AG20443 (cell line): ENCODE data around the gene SCAMP1.
"Not testable (repeated sequence)": the region's sequence is repeated elsewhere in the genome, so short reads cannot be mapped to it uniquely, and the experiment has no call there.

Experiments
- DNase-seq: peaks from one replicate; pipeline ENCODE4 v3.0.0; 2012; ENCODE audit warnings: low spot score, mixed read lengths

Gene SCAMP1

DNA sequence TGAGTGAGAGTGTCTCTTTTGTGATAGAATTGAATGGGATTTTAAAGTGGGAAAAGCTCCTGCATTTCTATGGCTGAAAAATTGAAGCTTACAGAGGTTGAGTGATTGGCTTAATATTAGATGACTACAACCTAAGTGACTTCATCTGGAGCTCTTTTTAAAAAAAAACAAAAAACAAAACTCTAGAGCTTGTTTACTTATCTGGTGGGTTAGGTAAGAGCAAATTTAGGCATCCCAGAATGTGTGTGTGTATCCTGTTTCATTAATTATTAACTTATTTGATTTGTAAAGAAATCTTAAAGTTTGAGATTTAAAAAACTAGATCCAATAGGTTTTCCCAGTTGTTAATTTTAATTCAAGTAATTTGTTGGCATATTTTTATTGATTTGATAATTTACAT lies 60.1 kb downstream of the SCAMP1 start:
- DNase-seq = no peak

DNA sequence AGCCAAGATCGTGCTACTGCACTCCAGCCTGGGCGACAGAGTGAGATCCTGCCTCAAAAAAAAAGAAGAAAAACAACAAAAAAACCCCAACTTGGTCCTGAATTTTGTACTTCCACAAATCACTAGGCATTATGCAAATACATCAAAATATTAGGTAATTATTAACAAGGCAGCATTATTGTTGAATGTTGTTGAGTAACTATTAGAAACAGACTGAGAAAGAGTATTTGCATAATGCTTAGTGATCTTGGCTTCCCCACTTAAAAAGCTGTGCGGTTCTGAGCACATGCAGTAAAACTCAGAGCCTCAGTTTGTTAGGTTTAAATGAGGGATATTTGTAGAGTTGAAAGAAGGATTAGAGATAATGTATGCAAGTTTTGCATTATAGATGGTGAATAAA lies 64.2 kb downstream of the SCAMP1 start:
- DNase-seq = no peak

DNA sequence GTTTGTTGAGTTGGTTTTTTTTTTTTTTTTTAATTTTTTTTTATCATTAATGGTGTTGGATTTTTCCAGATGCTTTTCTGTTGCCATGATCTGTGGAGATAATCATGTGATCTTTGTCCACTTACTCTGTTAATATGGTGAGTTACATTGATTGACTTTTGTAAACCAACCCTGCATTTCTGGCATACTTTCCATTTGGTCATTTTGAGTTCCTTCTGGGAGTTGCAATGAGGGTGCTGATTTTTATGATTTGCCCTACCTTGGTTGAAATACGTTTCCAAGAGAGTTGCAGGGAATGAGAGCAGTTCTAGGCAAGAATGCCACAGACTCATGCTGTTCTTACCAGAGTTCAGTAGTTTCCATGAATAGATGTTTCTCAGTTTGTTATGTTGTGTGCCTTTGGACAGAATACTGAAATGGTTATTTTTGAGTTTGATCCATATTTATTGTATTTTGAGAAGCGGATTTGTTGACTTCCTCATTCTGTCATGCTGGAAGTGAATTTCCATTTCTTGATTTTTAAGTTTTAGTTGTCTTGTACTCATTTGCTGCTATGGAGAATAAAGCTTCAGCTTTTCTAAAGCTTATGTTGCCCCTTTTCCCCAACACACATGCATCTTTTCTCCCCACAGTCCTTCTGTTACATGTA lies 69.0 kb downstream of the SCAMP1 start:
- no peak for DNase-seq

DNA sequence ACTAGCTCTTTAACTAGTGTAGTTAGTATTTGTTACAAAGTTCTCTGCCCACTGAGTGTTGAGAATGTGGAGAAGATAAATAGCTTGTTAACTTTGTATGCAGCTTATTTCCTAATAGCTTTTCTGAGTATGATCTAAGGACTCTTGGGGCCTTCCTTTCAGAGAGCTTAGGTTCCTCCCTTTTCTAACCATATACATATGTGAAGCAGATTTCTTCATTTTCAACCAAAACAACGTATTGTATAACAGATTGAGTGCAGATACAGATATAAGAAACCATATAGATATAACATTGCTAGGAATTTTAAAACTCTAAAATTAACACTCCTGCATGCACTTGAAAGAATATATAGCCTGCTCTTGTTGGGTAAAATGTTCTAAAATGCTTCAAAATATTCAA lies 70.4 kb downstream of the SCAMP1 start:
- peak; percentile 9 for DNase-seq

DNA sequence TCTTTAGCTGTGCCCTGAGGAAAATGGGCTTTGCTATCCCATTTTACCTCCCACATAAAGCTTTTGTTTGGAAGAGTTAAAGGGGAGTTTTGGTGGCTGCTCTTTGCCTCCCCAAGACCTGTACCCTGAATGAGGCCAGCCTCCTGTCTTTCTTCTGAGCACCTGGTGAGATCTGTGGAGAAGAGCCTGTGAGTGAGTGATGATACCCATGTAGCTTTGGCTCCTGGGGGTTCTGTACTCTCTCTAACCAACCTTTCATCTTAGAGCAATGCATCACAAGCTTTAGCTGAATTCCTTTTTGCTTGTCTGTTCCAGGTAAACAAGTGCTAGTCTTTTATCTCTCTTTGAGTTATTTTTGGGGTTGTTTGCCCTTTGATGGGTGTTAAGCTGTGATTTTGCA lies 73.6 kb downstream of the SCAMP1 start:
- no peak for DNase-seq

DNA sequence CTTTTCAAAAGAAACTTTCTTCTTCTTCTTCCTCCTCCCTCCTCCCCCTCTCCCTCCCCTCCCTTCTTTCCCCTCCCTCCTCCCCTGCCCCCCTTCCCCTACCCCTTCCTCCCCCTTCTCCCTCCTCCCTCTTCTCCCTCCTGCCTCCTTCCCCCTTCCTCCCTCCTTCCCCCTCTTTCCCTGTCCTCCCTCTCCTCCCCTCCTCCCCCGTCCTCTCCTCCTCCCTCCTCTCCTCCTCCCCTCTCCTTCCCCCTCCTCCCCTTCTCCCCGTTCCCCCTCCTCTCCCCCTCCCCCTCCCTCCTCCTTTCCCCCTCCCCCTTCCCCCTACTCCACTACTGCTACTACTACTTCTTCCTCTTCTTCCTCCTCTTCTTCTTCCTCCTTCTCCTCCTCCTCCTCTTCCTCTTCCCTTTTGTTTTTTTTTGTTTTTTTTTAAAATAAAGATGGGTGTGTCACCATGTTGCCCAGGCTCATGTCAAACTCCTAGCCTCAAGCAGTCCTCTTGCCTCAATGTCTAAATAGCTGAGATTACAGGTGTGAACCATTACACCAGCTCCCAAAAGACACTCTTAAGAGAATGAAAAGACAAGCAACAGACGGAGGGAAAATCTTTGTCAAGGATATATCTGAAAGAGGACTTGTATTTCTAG lies 87.5 kb downstream of the SCAMP1 start:
- no peak for DNase-seq

DNA sequence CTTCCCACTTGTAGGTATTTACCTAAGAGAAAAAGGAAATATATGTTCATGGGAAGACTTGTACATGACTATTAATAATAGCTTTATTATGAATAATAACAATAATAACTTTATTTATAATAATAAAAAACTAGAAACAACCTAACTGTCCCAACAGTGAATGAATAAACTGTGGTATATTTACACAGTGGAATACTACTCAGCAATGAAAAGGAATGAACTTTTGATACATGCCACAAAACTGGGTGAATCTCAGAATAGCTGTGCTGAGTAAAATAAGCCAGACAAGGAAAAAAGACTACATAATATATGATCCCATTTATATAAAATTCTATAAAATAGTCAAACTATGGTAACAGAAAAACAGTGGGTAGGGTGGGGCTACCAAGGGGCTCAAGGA lies 88.7 kb downstream of the SCAMP1 start:
- no peak for DNase-seq

DNA sequence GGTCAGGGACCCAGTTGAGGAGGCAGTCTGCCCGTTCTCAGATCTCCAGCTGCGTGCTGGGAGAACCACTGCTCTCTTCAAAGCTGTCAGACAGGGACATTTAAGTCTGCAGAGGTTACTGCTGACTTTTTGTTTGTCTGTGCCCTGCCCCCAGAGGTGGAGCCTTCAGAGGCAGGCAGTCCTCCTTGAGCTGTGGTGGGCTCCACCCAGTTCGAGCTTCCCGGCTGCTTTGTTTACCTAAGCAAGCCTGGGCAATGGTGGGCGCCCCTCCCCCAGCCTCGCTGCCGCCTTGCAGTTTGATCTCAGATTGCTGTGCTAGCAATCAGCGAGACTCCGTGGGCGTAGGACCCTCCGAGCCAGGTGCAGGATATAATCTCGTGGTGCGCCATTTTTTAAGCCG lies 97.1 kb downstream of the SCAMP1 start:
- not testable (repeated sequence) for DNase-seq

DNA sequence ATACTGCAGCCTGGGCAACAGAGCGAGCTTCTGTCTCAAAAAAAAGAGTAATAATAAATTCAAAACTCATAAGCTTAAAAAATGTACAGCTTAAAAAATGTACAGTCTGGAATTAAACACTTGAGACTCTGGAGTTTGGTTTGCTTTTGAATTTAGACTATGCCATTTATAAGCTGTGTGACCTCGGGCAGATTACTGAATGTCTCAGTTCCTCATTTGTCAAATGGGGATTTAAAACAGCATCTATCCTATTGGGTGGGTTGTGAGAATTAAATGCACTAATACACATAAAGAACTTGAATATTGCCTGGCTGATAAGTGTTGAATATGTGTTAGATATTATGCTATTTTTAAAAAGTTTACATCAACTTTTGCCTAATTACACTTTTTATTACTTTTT lies 98.4 kb downstream of the SCAMP1 start:
- DNase-seq = no peak

DNA sequence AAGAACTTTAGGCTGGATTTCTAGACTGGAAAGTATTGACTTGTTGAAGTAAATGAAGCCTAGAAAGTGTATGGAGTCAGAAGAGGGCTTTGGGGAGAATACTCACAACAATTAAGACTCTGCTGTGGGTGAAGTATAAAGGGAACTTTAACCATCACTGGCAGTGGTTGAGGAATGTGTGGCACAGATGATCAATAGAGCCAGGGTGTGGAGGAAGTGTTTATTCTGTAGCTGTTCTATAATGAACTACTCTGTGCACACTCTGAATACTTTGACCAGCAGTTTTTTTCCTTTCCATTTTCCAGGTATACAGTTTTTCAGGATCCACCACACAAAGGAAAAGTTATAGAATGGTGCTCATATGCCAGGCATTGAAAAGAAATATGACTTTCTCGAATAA lies 106.7 kb downstream of the SCAMP1 start:
- DNase-seq = no peak

DNA sequence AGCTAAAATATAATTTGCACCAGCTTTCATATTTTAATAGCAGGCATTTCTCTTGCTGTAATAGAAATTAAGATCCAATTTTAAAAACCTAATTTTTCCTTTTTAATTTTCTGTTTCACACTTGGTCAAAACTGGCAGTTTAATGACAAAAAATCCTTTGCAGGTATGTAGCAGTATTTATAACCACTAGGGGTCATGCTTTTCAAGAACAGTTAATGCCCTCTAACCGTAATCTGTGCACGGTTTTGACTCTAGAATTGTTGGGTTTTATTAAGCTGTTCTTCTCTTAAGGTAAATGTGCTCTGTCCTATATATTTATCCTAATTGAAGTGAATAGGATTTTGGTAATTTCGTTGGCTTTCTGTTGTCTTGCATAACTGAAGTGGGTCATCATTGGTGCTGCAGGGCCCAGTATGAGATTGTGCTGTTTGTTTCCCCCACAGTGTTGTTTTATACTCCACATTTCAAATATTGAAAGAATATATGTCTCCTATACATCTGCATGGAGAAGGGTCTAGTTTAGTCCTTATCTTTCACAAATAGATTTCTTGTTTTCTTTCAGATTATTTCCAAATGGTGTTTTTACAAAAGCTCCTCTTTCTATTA lies 107.4 kb downstream of the SCAMP1 start:
- peak; percentile 58 for DNase-seq

DNA sequence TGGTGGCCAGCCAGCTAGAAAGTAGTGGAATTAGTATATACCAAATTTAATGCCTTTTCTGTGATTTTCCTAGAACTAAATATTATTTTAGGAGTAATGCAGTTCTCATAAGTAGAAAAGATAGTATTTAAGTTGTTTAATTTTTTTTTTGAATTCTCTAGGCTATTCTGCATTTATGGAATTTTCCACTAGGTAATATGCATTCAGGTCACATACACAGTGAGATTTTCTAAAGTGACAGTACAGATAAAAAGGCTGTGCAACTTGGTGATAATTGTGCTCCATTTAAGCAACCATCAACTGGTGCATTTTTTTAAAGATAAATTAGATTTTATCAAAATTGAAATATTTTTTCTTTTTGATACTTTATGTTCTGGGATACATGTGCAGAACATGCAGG lies 111.5 kb downstream of the SCAMP1 start:
- no peak for DNase-seq

DNA sequence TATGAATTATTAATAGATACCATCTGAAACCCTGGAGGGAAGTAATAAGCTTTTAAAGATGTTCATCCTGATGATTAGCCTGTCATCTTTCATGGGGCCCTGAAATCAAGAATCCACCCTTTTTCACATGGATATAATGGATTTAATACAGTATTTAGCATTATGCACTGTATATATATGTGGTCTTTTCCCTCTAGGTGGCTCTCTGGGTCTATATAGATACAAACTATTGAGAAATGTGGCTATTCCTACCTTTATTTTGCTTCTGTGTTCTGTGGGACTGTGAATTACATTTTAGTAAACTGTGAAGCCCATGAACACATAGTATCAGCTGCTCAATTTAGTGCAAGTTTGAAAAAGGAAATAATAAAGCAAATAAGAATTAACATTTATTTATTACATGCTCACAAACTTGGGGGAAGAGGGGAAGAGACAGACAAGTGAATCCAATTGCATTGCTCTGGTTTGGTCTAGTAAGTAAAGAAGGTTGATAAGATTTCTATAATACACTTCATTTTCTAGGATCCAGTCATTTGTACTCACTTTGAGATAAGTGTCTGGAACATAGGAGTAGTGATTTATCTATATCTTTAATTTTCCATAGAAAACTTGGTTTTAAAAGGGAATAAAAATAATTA lies 112.2 kb downstream of the SCAMP1 start:
- no peak for DNase-seq

DNA sequence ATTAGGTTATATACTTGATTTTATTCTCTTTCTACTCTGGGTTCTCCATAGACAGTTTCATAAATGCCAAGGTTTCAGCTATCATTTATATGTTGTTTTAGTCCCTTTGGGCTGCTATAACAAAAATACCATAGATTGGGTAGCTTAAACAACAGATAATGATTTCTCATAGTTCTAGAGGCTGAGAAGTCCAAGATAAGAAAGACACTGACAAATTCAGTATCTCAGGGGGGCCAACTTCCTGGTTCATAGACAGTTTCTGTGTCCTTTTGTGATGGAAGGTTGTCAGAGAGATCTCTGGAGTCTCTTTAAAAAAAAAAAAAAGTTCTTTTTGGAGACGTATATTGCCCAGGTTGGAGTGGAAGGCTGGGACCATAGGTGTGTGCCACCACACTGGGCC lies 113.3 kb downstream of the SCAMP1 start:
- no peak for DNase-seq

DNA sequence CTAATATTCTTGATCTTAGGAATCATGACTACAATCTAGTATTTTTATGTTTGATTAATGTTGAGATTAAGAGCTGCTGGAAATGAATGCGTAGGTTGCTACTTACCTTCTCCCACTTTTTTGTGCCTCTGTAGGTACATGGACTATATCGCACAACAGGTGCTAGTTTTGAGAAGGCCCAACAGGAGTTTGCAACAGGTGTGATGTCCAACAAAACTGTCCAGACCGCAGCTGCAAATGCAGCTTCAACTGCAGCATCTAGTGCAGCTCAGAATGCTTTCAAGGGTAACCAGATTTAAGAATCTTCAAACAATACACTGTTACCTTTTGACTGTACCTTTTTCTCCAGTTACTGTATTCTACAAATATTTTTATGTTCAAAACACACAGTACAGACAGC lies 115.0 kb downstream of the SCAMP1 start:
- no peak for DNase-seq

DNA sequence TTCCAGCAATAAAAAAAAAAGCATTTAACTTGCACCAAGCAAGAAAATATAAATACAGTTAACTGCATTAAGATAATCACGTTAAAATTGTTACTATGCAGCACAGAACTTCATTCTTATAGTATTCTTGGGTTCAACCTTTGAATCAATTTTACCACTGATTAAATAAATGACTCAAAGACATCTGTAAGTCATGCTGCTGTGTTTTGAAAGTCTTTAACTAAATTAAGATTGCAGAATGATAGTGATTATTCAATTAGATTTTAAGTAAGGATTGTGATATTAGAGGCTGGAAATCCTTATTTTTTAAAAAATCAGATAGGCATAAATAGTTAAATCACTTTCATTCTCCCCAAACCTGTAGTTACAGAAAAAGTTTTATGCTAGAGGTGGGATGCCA lies 116.4 kb downstream of the SCAMP1 start:
- no peak for DNase-seq

DNA sequence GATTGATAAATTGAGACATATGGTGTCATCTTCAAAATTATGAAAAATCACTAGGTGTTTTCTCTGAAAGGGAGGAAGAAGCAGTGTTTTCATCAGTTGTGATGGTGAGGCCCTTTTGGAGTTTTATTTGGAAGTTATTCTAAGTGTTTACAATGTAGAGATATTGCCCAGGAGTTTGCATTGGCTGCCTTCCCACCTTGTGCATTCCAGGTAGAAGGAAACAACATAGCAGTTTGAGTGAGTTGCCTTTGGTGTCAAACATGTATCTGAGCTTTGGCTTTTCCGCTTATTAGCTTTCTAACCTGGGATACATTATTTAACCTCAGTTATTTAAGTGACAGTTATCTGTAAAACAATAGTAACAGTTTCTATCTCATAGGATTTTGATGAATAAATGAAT lies 122.5 kb downstream of the SCAMP1 start:
- DNase-seq = no peak

DNA sequence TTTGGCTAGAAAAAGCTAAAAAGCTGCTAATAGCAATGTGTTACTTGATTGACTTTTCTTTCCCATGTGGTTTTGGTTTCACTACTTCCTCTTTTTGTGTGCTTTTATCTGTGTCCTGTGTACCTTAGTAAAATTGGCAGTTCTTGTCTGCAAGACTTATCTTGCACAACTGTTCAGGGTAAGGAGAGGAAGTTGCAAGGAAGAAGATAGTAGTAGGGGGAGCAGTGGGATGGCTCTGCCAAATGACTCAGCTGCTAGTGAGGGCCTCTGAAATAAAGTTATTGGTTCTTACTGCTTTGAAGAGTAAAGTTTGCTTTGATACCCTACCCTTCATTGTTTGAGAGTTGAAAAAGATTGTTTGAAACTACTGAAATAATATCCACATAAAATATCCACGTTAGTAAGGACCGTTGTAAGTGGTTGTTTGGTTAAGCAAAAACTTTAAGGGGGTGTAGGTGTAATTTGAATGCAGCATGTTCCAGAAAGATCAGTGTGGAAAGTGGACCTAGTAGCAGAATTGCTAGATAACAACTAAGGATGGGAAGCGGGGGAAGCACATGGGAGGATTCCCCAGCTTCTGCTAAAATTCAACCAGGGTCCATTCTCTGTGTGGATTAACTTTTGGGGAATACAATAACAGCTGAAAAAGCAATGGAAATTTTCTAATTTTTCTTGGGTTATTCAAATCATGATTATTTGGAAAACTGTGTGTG lies 123.5 kb downstream of the SCAMP1 start:
- no peak for DNase-seq

DNA sequence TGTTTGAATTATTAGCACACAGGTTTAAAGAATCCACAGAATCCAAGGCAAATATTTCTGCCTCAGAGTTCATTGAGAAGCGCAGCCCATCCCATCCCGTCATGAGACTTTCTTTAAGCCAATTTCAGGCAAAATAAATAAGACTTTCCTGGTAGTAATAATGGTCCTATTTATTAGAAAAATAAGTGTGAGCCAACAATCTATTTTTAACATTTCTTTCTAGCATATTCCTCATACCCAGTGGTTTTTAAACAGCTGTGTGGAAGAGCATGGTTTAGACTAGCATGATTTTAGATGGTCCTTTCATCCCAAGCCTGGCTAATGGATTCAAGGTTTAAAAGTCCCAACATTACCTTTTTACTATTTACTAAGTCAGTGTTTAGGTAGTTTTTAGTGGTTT lies 125.8 kb downstream of the SCAMP1 start:
- no peak for DNase-seq

DNA sequence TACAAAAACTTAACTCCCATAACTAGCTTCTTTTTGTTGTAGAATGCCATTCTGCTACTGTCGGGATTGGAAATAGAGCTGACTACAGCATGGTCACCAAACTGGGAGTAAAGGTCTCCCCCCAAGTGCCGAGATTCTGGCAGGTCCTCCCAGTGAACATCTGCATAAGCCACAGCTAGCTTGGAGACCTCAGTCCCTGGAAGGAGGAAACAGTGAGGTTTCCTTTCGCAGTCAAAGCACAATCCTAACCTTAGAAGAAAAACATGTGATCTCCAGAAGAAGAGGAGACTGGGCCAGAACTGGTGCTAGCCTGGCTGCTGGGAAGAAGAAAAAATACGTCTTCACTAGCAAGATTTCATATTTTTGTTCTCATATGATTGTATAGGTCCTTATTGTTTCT lies 127.4 kb downstream of the SCAMP1 start:
- DNase-seq = no peak

DNA sequence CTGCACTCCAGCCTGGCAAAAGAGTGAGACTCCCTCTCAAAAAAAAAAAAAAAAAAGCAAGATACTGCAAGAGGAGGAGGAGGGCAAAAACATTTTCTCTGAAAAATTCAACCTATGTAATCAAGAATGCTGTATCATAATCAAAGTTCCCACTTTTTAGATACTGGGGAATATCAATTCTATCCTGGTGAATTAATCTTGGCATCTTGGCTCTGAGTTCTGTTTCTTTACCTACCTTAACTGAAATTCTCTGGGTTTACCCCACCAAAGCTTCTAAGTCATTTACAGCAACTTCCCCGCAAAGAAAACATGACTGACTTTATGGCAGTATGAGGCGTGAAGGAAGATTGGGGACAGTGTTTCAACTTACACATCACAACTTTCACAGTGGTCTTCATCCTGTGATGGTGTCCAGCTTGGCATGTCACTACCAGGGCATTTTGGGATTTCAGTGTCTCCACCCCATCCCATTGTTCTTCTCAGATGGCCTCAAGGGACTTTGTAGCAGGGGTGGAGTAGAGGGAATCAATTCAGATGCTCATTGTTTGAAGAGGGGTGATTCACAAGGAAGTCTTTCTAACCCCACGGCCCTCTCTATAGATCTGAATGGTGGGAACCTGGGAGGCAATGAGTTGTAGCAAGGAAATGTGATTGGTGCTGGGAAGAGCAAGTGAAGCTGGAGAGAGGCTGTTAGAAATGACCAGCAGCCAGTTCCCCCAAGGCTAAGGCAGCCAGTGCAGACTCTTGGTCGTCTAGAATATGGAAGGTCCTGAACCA lies 130.5 kb downstream of the SCAMP1 start:
- no peak for DNase-seq

DNA sequence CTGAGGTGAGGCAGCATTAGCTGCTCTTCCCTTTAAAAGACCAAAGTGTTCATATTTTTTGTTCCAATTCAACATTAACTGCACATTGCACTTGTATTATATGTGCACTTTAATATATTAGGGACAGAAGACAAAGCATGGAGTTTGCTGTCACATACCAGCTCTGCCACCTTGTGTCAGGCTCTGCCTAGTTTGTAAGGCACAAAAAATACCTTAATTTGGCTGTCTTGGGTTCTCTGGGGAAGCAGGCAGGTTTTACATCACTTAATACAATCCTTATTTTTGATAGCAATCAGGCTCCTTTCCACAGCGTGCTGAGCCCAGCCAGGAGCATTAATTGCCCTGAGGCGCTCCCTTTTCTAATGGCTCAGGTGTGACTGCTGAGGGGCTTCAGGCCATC lies 131.8 kb downstream of the SCAMP1 start:
- DNase-seq = no peak
